GM21528 (cell line): ENCODE measurements around the gene NR2F2.

Experiments
- ATAC-seq: cut with Tn5 transposase; IDR thresholded peaks from one replicate; pipeline ENCODE4 v1.9.1; 2021; ENCODE audit warnings: mild to moderate bottlenecking, moderate library complexity; ENCODE audit not compliant: unreplicated experiment, low FRiP score

The NR2F2 gene

GRCh38 chr15:96331144-96331944 is 844 bp downstream of the NR2F2 start:
- ATAC-seq = no peak

- ATAC-seq = no peak
Observed at GRCh38 chr15:96331945-96332636, 1.6 kb downstream of the NR2F2 start.

GRCh38 chr15:96332637-96333121 is 2.2 kb downstream of the NR2F2 start:
- ATAC-seq = no peak

GRCh38 chr15:96333131-96334016 is 2.9 kb downstream of the NR2F2 start:
- ATAC-seq = no peak

- ATAC-seq = no peak
Observed at GRCh38 chr15:96334017-96334704, 3.7 kb downstream of the NR2F2 start.

- ATAC-seq = no peak
Observed at GRCh38 chr15:96334705-96335410, 4.4 kb downstream of the NR2F2 start.

GRCh38 chr15:96335411-96336024 is 5.0 kb downstream of the NR2F2 start:
- no peak for ATAC-seq

GRCh38 chr15:96336108-96336595 is 5.7 kb downstream of the NR2F2 start:
- no peak for ATAC-seq

GRCh38 chr15:96336596-96337364 is 6.3 kb downstream of the NR2F2 start:
- ATAC-seq = no peak

GRCh38 chr15:96337365-96338023 is 7.0 kb downstream of the NR2F2 start:
- no peak for ATAC-seq

- ATAC-seq = no peak
Observed at GRCh38 chr15:96338074-96338765, 7.7 kb downstream of the NR2F2 start.

GRCh38 chr15:96338766-96339618 is 8.5 kb downstream of the NR2F2 start:
- ATAC-seq = no peak

GRCh38 chr15:96339619-96340347 is 9.3 kb downstream of the NR2F2 start:
- ATAC-seq = no peak

- ATAC-seq = no peak
Observed at GRCh38 chr15:96340348-96340597, 9.8 kb downstream of the NR2F2 start.

GRCh38 chr15:96340598-96341512 is 10.4 kb downstream of the NR2F2 start:
- no peak for ATAC-seq
